Renal cortical epithelial cell (primary cell): Measurements from ENCODE around the gene GCLM. TPM values are rescaled to one million over a fixed set of nuclear protein-coding genes. Genes with fewer than 3 reads are reported as not detected.
"Not testable (repeated sequence)": the region's sequence is repeated elsewhere in the genome, so short reads cannot be mapped to it uniquely, and the experiment has no call there.

Source experiments
- DNase-seq: peaks from one replicate; pipeline ENCODE4 v3.0.0-alpha.2; 2011; ENCODE audit warnings: low read depth
- total RNA-seq: library from RNA; depleted of rRNA; stranded (reverse); fragments of >200 nt; gene quantifications from 2 replicates; pipeline ENCODE4 v1.2.3, GENCODE V29; 2014

GCLM gene, protein sequence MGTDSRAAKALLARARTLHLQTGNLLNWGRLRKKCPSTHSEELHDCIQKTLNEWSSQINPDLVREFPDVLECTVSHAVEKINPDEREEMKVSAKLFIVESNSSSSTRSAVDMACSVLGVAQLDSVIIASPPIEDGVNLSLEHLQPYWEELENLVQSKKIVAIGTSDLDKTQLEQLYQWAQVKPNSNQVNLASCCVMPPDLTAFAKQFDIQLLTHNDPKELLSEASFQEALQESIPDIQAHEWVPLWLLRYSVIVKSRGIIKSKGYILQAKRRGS
- 23.3 and 31.3 TPM in 2 replicates for total RNA-seq

DNA sequence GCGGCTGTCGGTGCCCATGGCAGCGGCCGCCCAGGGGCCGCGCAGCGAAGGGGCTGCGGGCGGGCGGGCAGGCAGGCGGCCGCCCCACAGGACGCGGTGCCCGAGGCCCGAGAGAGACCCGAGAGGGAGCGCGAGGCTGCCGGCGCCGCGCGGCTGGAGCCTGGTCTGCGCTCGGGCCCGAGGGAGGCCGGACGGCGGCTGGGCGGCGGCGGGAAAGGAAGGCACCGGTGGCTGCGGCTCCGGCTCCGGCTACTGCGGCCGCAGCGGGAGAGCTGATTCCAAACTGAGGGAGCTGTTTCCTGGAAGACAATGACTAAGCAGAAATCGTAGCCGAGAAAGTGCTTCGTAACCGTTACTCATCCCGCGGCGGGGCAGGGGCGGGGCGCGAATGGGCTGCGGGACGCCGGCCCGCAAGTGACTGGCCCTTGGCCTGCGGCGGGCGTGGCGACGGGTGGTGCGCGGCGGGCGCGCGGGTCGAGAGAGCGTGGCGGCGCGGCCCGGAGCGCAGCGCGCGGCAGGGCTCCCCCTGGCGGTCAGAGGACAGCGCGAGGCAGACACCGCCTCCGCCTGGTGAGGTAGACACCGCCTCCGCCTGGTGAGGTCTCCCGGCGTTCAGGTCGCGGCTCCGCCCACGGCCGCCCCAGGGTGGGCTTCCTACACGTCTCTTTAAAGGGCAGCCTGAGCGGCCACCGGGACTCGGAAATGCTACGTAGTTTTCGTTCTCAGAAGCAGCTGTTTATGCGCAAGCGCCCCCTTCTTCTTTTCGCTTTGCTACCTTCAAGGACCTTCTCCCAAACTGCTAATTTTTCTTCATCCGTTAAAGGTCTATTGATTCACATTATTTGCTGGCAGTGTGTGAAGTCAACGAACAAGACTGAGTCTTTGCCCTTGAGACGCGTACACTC is at the start of gene GCLM:
Gene GCLM (minus strand): TSS at position 285 of the 905 bp plus-strand sequence. CDS start 267 bp downstream, at position 18.
- peak; percentile 86 for DNase-seq

DNA sequence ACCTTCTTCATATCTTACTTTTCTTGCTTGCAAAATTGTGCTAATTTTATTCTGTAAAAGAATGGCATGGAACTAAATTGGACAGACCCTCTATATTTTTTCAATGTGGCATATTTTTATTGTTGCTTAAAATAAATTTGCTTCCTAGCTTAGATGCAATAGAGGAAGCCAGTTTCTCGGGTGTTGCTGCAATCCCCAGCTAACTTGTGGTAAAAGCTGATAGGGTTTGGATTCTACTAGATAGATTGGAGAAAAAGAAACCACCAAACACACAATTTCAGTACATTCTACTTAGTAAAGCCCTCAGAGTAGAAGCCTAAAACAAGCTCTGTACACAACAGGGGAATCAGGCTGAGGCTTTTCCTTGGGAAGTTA is 49.5 kb upstream of the GCLM start:
- no peak for DNase-seq

DNA sequence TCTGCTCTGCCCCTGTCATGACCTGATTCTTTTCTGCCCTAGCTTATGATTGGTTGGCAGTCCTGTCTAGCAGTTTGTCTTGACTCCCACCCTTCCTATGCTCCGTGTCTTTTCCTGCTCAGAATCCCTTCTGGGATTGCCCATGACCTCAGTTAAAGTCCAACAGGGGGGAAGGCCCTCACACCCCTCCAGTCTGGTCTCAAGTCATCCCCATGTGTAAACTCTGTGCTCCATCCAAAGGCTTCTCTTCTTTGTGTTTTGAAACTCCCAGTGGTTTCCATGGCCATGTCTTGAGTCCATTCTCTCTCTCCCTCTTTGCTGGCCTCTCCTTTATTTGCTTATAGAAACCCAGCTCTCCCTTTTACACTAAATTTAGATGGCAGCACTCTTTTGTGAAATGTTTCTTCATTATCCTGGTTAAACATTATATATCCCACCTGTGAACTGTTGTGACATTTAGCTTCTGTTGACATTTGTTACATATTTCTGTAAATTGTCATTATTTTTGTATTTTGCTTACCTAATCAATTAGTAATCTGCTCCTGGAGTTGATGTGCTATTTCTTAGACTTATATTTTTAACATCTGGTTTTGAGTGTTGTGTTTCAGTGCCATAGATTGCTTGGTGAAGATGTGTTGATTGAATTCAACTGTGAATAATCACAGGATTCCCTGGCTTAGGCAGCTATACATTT is 48.9 kb upstream of the GCLM start:
- DNase-seq, result no peak

GRCh38 chr1:93955765-93956164 is 46.5 kb upstream of the GCLM start:
- no peak for DNase-seq

DNA sequence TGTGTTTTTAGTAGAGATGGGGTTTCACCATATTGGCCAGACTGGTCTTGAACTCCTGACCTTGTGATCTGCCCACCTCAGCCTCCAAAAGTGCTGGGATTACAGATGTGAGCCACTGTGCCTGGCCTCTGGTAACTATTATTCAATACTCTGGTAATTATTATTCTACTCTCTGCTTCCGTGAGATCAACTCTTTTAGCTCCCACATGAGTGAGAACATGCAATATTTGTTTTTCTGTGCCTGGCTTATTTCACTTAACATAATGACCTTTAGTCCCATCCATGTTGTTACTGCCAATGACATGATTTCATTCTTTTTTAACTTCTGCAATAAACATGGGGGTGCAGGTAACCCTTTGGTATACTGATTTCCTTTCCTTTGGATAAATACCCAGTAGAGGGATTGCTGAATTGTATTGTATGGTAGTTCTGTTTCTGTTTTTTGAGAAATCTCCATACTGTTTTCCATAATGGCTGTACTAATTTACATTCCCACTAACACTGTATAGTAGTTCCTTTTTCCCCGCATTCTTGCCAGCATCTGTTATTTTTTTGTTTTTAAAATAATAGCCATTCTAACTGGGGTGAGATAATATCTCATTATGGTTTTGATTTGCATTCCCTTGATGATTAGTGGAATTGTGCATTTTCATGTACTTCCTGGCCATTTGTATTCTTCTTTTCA is 37.9 kb upstream of the GCLM start:
- not testable (repeated sequence) for DNase-seq

DNA sequence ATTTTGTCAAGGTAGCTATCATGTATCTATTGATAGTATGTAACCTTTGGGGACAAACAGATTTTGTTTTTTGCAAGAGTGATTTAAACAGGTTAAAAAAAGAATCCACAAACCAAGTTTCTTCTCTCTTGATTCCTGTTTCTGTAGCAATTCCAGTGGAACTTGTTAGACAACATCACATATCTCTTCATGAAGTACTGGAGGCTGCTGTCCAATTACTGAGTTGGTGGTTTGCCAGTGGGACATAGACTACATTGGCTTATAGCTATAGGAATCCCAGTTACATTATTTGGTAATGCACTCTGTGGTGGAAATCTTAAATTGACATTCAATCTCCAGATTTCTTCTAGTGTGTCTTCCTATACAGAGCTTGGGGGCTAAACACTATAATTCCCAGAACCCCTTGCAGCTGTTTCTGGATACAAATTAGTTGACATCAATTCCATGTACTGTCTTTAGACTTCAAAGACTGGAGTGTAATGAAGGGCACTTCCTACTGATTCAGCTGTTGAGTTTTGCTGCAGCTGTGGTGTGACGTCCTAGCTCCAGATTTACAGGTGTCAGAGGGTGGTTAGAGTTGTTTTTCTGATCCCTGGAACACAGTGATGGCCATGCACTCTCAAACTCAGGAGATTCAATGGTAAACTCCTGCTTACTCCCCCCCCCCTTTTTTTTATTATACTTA is 29.4 kb upstream of the GCLM start:
- DNase-seq, result no peak

- no peak for DNase-seq
Measured at GRCh38 chr1:93937997-93938396, 28.8 kb upstream of the GCLM start.

- DNase-seq, result no peak
Measured at GRCh38 chr1:93925206-93925605, 16.0 kb upstream of the GCLM start.

- DNase-seq, result no peak
Measured at GRCh38 chr1:93919780-93920179, 10.6 kb upstream of the GCLM start.

DNA sequence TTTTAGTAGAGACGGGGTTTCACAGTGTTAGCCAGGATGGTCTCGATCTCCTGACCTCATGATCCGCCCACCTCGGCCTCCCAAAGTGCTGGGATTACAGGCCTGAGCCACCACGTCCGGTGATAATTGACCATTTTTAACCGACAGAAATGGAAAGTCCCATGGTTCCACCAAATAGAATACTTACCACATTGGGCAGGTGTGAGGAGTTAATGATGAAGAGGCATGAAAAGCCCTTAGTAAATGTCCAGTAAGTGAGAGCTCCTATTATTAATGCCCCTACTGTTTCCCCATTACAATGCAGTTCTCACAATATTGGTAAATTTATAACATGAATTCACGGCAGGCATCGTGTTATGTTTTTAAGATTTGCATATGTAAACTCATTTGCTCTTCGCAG is 8.1 kb upstream of the GCLM start:
- DNase-seq, result no peak

GRCh38 chr1:93910880-93911279 is 1.6 kb upstream of the GCLM start:
- DNase-seq, result not testable (repeated sequence)

GRCh38 chr1:93910305-93910704 is 1.1 kb upstream of the GCLM start:
- no peak for DNase-seq

DNA sequence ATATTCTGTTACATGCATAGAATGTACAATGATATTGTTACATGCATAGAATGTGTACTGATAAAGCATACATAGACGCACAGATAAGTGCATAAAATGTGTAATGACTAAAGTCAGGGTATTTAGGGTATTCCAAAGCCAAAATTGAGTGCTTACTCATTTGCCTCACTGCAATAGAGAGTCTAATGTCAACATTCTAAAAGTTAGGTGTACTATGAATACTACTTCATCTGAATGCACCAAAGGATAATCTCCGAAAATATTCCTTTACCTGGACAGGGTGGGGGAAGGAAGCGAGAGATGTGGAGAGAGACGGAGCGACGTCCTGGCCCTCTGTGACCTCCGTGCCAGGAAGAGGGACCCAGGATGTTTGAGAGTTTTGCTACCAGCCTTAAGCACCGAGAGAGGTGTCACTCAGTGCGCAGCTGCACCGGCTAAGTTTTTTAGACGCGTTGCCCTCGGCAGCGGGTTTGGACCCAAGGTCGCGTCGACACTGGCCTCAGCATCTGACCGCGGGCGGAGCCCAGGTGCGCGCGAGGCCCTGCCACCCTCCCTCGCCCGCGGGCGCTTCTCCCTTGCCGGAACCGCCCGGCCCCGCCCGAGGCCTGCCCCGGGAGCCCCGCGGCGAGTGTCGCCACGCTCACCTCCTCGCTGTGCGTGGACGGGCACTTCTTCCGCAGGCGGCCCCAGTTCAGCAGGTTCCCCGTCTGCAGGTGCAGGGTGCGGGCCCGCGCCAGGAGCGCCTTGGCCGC is 660 bp downstream of the GCLM start:
- no peak for DNase-seq

DNA sequence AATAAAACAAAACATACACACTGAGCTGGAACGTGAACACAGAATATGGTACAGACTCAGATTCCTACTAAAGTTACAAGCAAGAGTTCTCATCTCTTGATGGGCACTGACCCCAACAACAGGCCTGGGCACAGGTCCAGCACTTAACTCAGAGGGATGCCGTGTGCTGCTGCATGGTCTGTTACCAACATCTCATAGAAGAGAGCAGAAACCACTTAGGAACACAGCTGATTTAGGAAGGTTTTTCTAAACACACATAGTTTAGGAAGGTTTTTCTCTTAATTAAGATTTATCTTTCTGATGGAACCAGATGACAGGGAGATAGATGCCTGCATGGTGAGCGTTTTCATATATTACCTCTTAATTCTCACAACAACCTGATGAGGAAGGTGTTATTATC is 1.5 kb downstream of the GCLM start:
- DNase-seq, result peak; percentile 67

DNA sequence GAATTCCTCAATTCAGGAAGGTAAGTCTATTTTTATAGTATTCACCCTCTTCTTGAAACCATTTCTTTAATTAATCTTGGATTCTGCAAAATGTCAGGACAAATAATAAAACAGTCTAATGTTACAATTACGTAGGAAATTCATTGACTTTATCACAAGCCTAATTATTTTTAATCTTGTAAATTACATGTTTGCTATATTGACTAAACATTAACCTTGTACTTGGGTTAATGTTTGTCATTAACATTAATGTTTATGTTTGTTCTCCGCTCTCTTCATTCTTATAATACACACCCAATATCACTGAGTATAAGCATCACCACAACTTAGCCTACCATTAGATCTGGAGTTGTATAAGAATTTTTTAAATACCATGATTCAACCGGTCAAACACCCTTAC is 2.8 kb downstream of the GCLM start:
- peak; percentile 8 for DNase-seq

DNA sequence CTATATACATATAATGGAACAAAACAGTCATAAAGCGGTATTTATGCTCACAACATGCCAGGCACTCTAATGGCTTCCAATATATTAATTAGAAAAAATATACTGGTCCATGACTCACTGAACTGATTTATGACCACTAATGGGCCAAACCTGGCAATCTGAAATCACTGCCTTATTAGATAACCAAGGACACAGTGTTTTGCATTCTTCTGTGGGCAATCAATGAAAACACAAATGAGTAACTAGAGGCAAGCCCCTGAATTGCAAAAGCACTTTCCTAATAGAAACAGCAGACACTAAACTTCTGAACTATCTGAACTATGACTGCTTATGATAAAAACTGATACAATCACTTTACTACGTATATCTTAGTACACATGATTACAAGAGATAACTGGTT is 3.5 kb downstream of the GCLM start:
- DNase-seq, result peak; percentile 90

DNA sequence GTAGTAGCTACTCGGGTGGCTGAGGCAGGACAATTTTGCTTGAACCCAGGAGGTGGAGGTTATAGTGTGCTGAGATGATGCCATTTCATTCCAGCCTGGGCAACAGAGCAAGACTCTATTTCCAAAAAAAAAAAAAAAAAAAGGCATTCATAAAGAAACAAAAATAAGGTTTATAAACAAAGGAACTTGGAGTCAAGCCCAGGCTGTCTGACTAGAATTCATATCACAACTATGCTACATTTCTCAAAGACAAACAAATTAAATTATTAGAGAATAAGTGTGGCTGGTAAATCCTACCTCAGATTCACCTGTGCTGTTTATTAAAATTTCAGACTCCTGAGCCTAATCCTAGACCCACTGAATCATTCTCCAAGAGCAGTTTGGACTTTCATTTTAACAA is 4.2 kb downstream of the GCLM start:
- DNase-seq, result no peak

- DNase-seq, result peak; percentile 35
Measured at GRCh38 chr1:93904228-93904627, 5.0 kb downstream of the GCLM start.

DNA sequence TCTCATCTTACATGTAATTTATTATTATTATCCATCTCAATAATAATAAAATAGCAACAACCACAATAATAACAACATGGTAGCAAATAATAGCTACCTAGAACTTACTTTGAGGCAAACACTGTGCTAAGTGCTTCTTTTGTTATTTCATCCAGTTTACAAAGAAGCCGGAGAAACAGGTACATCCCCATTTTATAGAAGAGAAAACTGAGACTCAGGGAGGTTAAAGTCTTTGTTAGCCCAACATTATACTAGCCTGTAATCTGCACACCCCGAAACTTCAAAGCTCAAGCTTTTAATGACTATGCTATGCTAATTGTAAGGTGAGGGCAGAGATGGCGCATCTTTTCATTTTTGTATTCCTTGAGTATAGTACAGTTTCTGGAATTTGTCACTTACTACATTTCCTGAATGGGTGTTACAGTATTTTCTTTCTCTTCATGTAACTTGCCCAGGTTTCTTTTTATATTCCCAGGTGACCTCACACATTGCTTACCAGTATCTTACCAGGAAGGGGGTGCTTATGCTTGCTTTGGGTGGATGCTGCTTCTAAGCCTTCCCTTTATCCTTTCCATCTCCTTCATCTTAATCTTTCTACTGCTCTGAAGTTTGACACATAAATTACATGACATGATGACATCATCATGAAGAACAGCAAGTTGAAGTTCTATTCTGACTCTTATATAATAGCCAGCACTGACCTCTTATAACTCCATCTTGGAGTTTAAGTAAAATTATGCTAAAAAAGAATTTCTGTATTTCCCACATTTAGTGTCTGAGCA is 8.3 kb downstream of the GCLM start:
- no peak for DNase-seq
